GM12878 (cell line): ENCODE data around the gene AKR1C3. TPM values are rescaled to one million over a fixed set of nuclear protein-coding genes. Genes with fewer than 3 reads are reported as not detected.

Experiments used
- ATAC-seq: fragments of 200-7000 bp; cut with Tn5 transposase; 3 replicates; pipeline ENCODE4 v1.9.1; 2020; ENCODE audit warnings: mild to moderate bottlenecking, moderate library complexity
- BruUV-seq: library from RNA; stranded (reverse); fragments of 400-500 nt; replicated peaks from 2 replicates; lab custom pipeline; 2021; lab: Mats Ljungman, UMichigan
- CTCF ChIA-PET: fragments of 300-600 bp; sonication (Branson Sonifier 250); formaldehyde crosslinking; extraction: SDS; loops from one replicate; lab custom pipeline; 2021; ENCODE audit warnings: inconsistent platforms; lab: Yijun Ruan, JAX
- POLR2A ChIA-PET: fragments of 350-600 bp; formaldehyde crosslinking; extraction: SDS; loops from one replicate; lab custom pipeline; 2021; ENCODE audit warnings: inconsistent platforms; lab: Charles Lee
- RAD21 ChIA-PET: fragments of 300-600 bp; sonication (Branson Sonifier 250); formaldehyde crosslinking; loops from one replicate; lab custom pipeline; 2023; ENCODE audit warnings: antibody characterized with exemption; ENCODE audit not compliant: unreplicated experiment; lab: Charles Lee
- SMC1A ChIA-PET: fragments of 300-600 bp; sonication (Branson Sonifier 250); formaldehyde crosslinking; loops from one replicate; lab custom pipeline; 2023; ENCODE audit not compliant: unreplicated experiment, uncharacterized antibody; lab: Charles Lee
- DNase-seq: peaks from one replicate; pipeline ENCODE4 v3.0.0-alpha.2; 2011; ENCODE audit warnings: low read depth, low spot score
- FAIRE-seq: peaks from 3 replicates; lab custom pipeline; 2011; peaks lifted over from hg19 to GRCh38; lab: Jason Lieb, UNC
- H2AFZ ChIP-seq: 2 replicates; pipeline ENCODE4 v1.6.0; 2011; ENCODE audit warnings: low read depth, low read length, control low read depth; ENCODE audit not compliant: control insufficient read depth
- H3K27ac ChIP-seq: 2 replicates; pipeline ENCODE4 v1.5.1; 2011; ENCODE audit warnings: control low read depth; ENCODE audit not compliant: control insufficient read depth, insufficient read depth
- H3K27me3 ChIP-seq, 2 experiments: replicated peaks in 1 of 2; 2 replicates each; pipeline versions ENCODE4 v1.6.0 to v1.6.1; 2011; ENCODE audit warnings: low read length in 1 of 2; ENCODE audit not compliant: control insufficient read depth in 2 of 2, insufficient read depth in 2 of 2
- H3K36me3 ChIP-seq, 2 experiments: 2 replicates each; pipeline ENCODE4 v1.5.1; 2011; ENCODE audit warnings: low read length in 1 of 2; ENCODE audit not compliant: control insufficient read depth in 2 of 2, insufficient read depth in 2 of 2
- H3K4me1 ChIP-seq: 2 replicates; pipeline ENCODE4 v1.6.1; 2011; ENCODE audit warnings: mild to moderate bottlenecking, low read length, moderate library complexity, mixed read lengths; ENCODE audit not compliant: control insufficient read depth, insufficient read depth
- H3K4me2 ChIP-seq: 2 replicates; pipeline ENCODE4 v1.6.0; 2011; ENCODE audit warnings: control low read depth; ENCODE audit not compliant: control insufficient read depth, insufficient read depth
- H3K4me3 ChIP-seq: fragments of 200-600 bp; sonication (generic); 2 replicates; pipeline ENCODE4 v1.5.1; 2016
- H3K79me2 ChIP-seq: 2 replicates; pipeline ENCODE4 v1.6.0; 2011; ENCODE audit warnings: low read length; ENCODE audit not compliant: control insufficient read depth, insufficient read depth
- H3K9ac ChIP-seq: 2 replicates; pipeline ENCODE4 v1.8.0; 2011; ENCODE audit warnings: low read length, control low read depth, mixed read lengths; ENCODE audit not compliant: control insufficient read depth, insufficient read depth
- H3K9me3 ChIP-seq: replicated peaks from 3 replicates; pipeline ENCODE4 v1.5.1; 2011; ENCODE audit warnings: mild to moderate bottlenecking, low read length; ENCODE audit not compliant: control insufficient read depth, insufficient read depth
- H4K20me1 ChIP-seq: 2 replicates; pipeline ENCODE4 v1.6.0; 2011; ENCODE audit not compliant: control insufficient read depth, insufficient read depth
- ASH2L ChIP-seq: fragments of 300-600, 200-600 bp; sonication (generic); IDR thresholded peaks from 2 replicates; pipeline ENCODE4 v1.6.1; 2017; ENCODE audit warnings: low read depth, mild to moderate bottlenecking, borderline replicate concordance
- BCL11A ChIP-seq: IDR thresholded peaks from 2 replicates; pipeline ENCODE4 v1.6.1; 2011; ENCODE audit warnings: low read depth, low read length
- HCFC1 ChIP-seq: fragments of 150-350 bp; IDR thresholded peaks from 2 replicates; pipeline ENCODE4 v1.6.1; 2014; ENCODE audit warnings: low read length
- KLF5 ChIP-seq: fragments of 450-650 bp; IDR thresholded peaks from 2 replicates; pipeline ENCODE4 v1.6.1; 2014; ENCODE audit warnings: mild to moderate bottlenecking; ENCODE audit not compliant: partially characterized antibody
- NFXL1 ChIP-seq: fragments of 450-650 bp; IDR thresholded peaks from 2 replicates; pipeline ENCODE4 v1.6.1; 2017; ENCODE audit warnings: antibody characterized with exemption, mild to moderate bottlenecking, borderline replicate concordance
- RUNX3 ChIP-seq: IDR thresholded peaks from 2 replicates; pipeline ENCODE4 v1.6.1; 2012; ENCODE audit warnings: low read length, inconsistent platforms
- SUPT20H ChIP-seq: IDR thresholded peaks from 2 replicates; pipeline ENCODE4 v1.6.1; 2011; ENCODE audit warnings: low read depth, mild to moderate bottlenecking, low read length, moderate library complexity, borderline replicate concordance; ENCODE audit not compliant: control insufficient read depth
- TCF3 ChIP-seq: IDR thresholded peaks from 2 replicates; pipeline ENCODE4 v1.6.1; 2012; ENCODE audit warnings: low read depth, mild to moderate bottlenecking, low read length, borderline replicate concordance; ENCODE audit not compliant: insufficient read depth
- ZNF274 ChIP-seq: IDR thresholded peaks from one replicate; pipeline ENCODE4 v1.8.0; 2011; ENCODE audit not compliant: insufficient read length, insufficient read depth
- ZSCAN29 ChIP-seq: fragments of 450-650 bp; IDR thresholded peaks from 2 replicates; pipeline ENCODE4 v1.6.1; 2017; ENCODE audit warnings: mild to moderate bottlenecking, moderate library complexity
- WGBS: methylation state at CpG from one replicate; pipeline ENCODE4 v1.1.6; 2016; ENCODE audit warnings: low lambda C conversion rate; ENCODE audit not compliant: insufficient replicate concordance, insufficient coverage; ENCODE audit errors: missing lambda C conversion rate; 5-methylcytosine and 5-hydroxymethylcytosine counted together
- in situ Hi-C: fragments of 300-500 bp; cut with MboI; formaldehyde crosslinking; loops from 9 replicates; pipeline ENCODE4 v1.14.3; 2018; ENCODE audit warnings: mixed read lengths
- intact Hi-C: fragments of 100-400 bp; cut with micrococcal nuclease; formaldehyde crosslinking; loops from one replicate; pipeline ENCODE4 v1.14.2; 2022; ENCODE audit not compliant: unreplicated experiment
- polyA plus RNA-seq, 11 experiments: library from polyadenylated mRNA; depleted of rRNA in 4 of 11; unstranded in 6 of 11; stranded (reverse) in 5 of 11; fragments of >200 nt; fragmentation: Nextera tagmentation in 4 of 11; fragmentation: Illumina TruSeq in 1 of 11; extraction: Ambion mirVana in 4 of 11; extraction: Trizol in 1 of 11; gene quantifications; 1 replicate in 1 of 11; 2 replicates in 10 of 11; pipeline versions ENCODE4 v1.2.1 to v1.2.3, GENCODE V29; 2011 to 2016; ENCODE audit warnings: inconsistent platforms in 2 of 11, missing spikeins in 2 of 11, low read depth in 1 of 11
- total RNA-seq, 4 experiments: library from RNA; depleted of rRNA in 3 of 4; stranded (reverse); fragments of >200 nt in 3 of 4; fragmentation: Illumina TruSeq in 1 of 4; extraction: Trizol in 1 of 4; gene quantifications; 2 replicates each; pipeline versions ENCODE4 v1.2.1 to v1.2.3, GENCODE V29; 2013 to 2021
- TF ChIP-seq, protein P1 (sequence below): fragments of 450-650 bp; IDR thresholded peaks from 2 replicates; pipeline ENCODE4 v1.6.1; 2017; ENCODE audit warnings: mild to moderate bottlenecking, low read depth, inconsistent platforms; ENCODE audit not compliant: poor library complexity, severe bottlenecking

The AKR1C3 gene
- total and polyA plus RNA-seq, 10 of the 15 experiments (the other 5 are each of a cell fraction or from before 2014, with no cell fraction given): 0.26 to 0.35 TPM; not detected in 8

- ChIA-PET SMC1A (no interaction called here), RAD21 (no interaction called here), POLR2A (no interaction called here), CTCF (no interaction called here)
- DNase-seq (no peak), FAIRE-seq (no peak), ATAC-seq (no peak)
- Histone ChIP-seq H3K27ac (no peak overlapping the region), H3K4me1 (no peaks in the 10 kb centered on the region), H4K20me1 (no peaks in the 10 kb centered on the region), H3K36me3 (no peaks in the 10 kb centered on the region), H3K79me2 (no peaks in the 10 kb centered on the region), H3K4me2 (no peak overlapping the region), H2AFZ (no peak overlapping the region), H3K27me3 (no peaks in the 10 kb centered on the region), H3K4me3 (no peak overlapping the region), H3K9ac (no peak overlapping the region), H3K9me3 (no peaks in the 10 kb centered on the region)
- BruUV-seq: no TSS peak
- in situ Hi-C loops: no loop called here
- WGBS: 10% methylated on average over 4 of the region's 4 CpGs
- no peak for TF ChIP-seq NFXL1
- TF ChIP-seq, protein P1, sequence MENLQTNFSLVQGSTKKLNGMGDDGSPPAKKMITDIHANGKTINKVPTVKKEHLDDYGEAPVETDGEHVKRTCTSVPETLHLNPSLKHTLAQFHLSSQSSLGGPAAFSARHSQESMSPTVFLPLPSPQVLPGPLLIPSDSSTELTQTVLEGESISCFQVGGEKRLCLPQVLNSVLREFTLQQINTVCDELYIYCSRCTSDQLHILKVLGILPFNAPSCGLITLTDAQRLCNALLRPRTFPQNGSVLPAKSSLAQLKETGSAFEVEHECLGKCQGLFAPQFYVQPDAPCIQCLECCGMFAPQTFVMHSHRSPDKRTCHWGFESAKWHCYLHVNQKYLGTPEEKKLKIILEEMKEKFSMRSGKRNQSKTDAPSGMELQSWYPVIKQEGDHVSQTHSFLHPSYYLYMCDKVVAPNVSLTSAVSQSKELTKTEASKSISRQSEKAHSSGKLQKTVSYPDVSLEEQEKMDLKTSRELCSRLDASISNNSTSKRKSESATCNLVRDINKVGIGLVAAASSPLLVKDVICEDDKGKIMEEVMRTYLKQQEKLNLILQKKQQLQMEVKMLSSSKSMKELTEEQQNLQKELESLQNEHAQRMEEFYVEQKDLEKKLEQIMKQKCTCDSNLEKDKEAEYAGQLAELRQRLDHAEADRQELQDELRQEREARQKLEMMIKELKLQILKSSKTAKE: no peak
- TF ChIP-seq ZSCAN29: no peak
- TF ChIP-seq RUNX3: no peak
- TF ChIP-seq HCFC1: no peak
- no peak for TF ChIP-seq KLF5
- TF ChIP-seq ZNF274: no peak
- no peak for TF ChIP-seq ASH2L
- TF ChIP-seq BCL11A: no peak
- TF ChIP-seq SUPT20H: no peak
- TF ChIP-seq TCF3: no peak
- intact Hi-C loops: no loop called here
Observed at GRCh38 chr10:5078547-5079180, 15.6 kb upstream of the AKR1C3 start.
